ENCODE measurements around the gene CBR3. TPM values are rescaled to one million over a fixed set of nuclear protein-coding genes. Genes with fewer than 3 reads are reported as not detected.

CBR3 gene
- total and polyA plus RNA-seq, 2 donors (not counting 3 experiments of a cell fraction or from before 2014, with no cell fraction given): 9.7 to 13.3 TPM

GRCh38 chr21:36122977-36123376, 11.9 kb upstream of the CBR3 start:
- Histone ChIP-seq H3K36me3 (ENCODE audit: control insufficient read depth in 2 of 2, extremely low read depth in 1 of 2, insufficient read depth in 2 of 2, low read length in 2 of 2) (no peaks in the 10 kb centered on the region), H3K27ac (ENCODE audit: insufficient read depth, low read depth, low read length) (no peak overlapping the region), H3K9me3 (replicated peaks; ENCODE audit: control insufficient read depth, insufficient read depth, low read length) (no peaks in the 10 kb centered on the region), H3K9me1 (replicated peaks; ENCODE audit: control insufficient read depth, extremely low read depth, insufficient read depth, low read length) (no peaks in the 10 kb centered on the region), H3K4me2 (ENCODE audit: insufficient read depth, low read length) (no peak overlapping the region), H3K27me3 (ENCODE audit: control insufficient read depth in 2 of 2, insufficient read depth in 2 of 2, low read length in 2 of 2) (peaks cover 3% of the 10 kb centered on the region in 2 experiments), H3K4me1 (ENCODE audit: control insufficient read depth, extremely low read depth, insufficient read depth, low read length) (no peaks in the 10 kb centered on the region), H4K20me1 (replicated peaks; ENCODE audit: control insufficient read depth, extremely low read depth, insufficient read depth, low read length) (no peaks in the 10 kb centered on the region), H3K9ac (replicated peaks; ENCODE audit: extremely low read depth, insufficient read depth, low read length) (no peak overlapping the region), H3K79me2 (ENCODE audit: control insufficient read depth, insufficient read depth, low read length) (no peaks in the 10 kb centered on the region), H2AFZ (ENCODE audit: low read depth, low read length) (no peak overlapping the region), H3K4me3 (replicated peaks in 1 of 3; ENCODE audit: insufficient read depth in 1 of 3, low read depth in 1 of 3, low read length in 3 of 3) (no peak overlapping the region)
- DNase-seq (ENCODE audit: low read depth, low spot score): peak; percentile 11
- ChIA-PET CTCF (interaction anchor here (0.6 to 2.5 kb wide), 12 partner anchors 9 to 275 kb away, joined by 3 to 13 read pairs (median 3); no protein-coding TSS in a partner anchor), POLR2A (no interaction called here)
- intact Hi-C loops (cut with micrococcal nuclease): no loop called here
- peak; percentile 75 for FAIRE-seq
- dilution Hi-C loops (cut with MboI; ENCODE audit: extremely low pct_ligation_motif_present, low sequenced_read_pairs): no loop called here
- no peak for TF ChIP-seq POLR2AphosphoS5 (IDR thresholded peaks at IDR 0.05; ENCODE audit: insufficient read depth, low read depth, low read length)
- no peak for TF ChIP-seq EZH2 (IDR thresholded peaks at IDR 0.05; ENCODE audit: borderline replicate concordance, low read depth, low read length, severe bottlenecking)
- peak; percentile 8 to 41 for TF ChIP-seq CTCF (IDR thresholded peaks at IDR 0.05; ENCODE audit: extremely low read depth in 1 of 2, insufficient read depth in 1 of 2, low read depth in 1 of 2, low read length in 2 of 2)
- no TSS peak for BruUV-seq (replicated peaks)

DNA sequence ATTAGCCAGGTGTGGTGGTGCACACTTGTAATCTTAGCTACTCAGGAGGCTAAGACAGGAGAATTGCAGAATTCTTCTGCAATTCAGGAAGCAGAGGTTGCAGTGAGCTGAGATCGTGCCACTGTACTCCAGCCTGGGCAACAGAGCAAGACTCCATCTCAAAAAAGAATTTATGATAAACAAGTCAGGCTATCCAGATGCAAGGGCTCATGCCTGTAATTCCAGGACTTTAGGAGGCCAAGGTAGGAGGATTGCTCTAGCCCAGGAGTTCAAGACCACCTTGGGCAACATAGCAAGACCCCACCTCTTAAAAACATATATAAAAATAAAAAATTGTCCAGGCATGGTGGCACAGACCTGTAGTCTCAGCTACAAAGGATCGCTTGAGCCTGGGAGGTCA, 10.5 kb upstream of the CBR3 start:
- no peak overlapping the region for H2AFZ ChIP-seq (ENCODE audit: low read depth, low read length)
- H3K4me1 ChIP-seq (ENCODE audit: control insufficient read depth, extremely low read depth, insufficient read depth, low read length): no peaks in the 10 kb centered on the region
- no peak overlapping the region for H3K9ac ChIP-seq (replicated peaks; ENCODE audit: extremely low read depth, insufficient read depth, low read length)
- H4K20me1 ChIP-seq (replicated peaks; ENCODE audit: control insufficient read depth, extremely low read depth, insufficient read depth, low read length): no peaks in the 10 kb centered on the region
- intact Hi-C loops (cut with micrococcal nuclease): no loop called here
- BruUV-seq (replicated peaks): no TSS peak
- FAIRE-seq: no peak
- no peak overlapping the region for H3K4me3 ChIP-seq (replicated peaks in 1 of 3; ENCODE audit: insufficient read depth in 1 of 3, low read depth in 1 of 3, low read length in 3 of 3)
- DNase-seq (ENCODE audit: low read depth, low spot score): no peak
- ChIA-PET POLR2A (no interaction called here), CTCF (interaction anchor here (1.4 to 2.5 kb wide), 4 partner anchors 9 to 85 kb away, joined by 3 to 13 read pairs (median 4); no protein-coding TSS in a partner anchor)
- H3K9me3 ChIP-seq (replicated peaks; ENCODE audit: control insufficient read depth, insufficient read depth, low read length): no peaks in the 10 kb centered on the region
- H3K27ac ChIP-seq (ENCODE audit: insufficient read depth, low read depth, low read length): no peak overlapping the region
- no peak overlapping the region for H3K4me2 ChIP-seq (ENCODE audit: insufficient read depth, low read length)
- dilution Hi-C loops (cut with MboI; ENCODE audit: extremely low pct_ligation_motif_present, low sequenced_read_pairs): no loop called here
- no peaks in the 10 kb centered on the region for H3K79me2 ChIP-seq (ENCODE audit: control insufficient read depth, insufficient read depth, low read length)
- peaks cover 3% of the 10 kb centered on the region in 2 experiments for H3K27me3 ChIP-seq (ENCODE audit: control insufficient read depth in 2 of 2, insufficient read depth in 2 of 2, low read length in 2 of 2)
- TF ChIP-seq EZH2 (IDR thresholded peaks at IDR 0.05; ENCODE audit: borderline replicate concordance, low read depth, low read length, severe bottlenecking) (no peak), CTCF (IDR thresholded peaks at IDR 0.05; ENCODE audit: extremely low read depth in 1 of 2, insufficient read depth in 1 of 2, low read depth in 1 of 2, low read length in 2 of 2) (no peak), FOS (IDR thresholded peaks at IDR 0.05; ENCODE audit: borderline replicate concordance, insufficient read depth, low read length) (no peak), POLR2A (IDR thresholded peaks at IDR 0.05; ENCODE audit: low read depth, low read length) (no peak), MYC (IDR thresholded peaks at IDR 0.05; ENCODE audit: low read depth, low read length) (no peak), GATA2 (IDR thresholded peaks at IDR 0.05; ENCODE audit: insufficient read depth, insufficient read length, low read depth, low read length) (no peak), POLR2AphosphoS5 (IDR thresholded peaks at IDR 0.05; ENCODE audit: insufficient read depth, low read depth, low read length) (no peak), JUN (IDR thresholded peaks at IDR 0.05; ENCODE audit: borderline replicate concordance, insufficient read depth, insufficient read length, low read depth) (no peak), MAX (IDR thresholded peaks at IDR 0.05; ENCODE audit: insufficient read depth, insufficient read length) (no peak)
- no peaks in the 10 kb centered on the region for H3K36me3 ChIP-seq (ENCODE audit: control insufficient read depth in 2 of 2, extremely low read depth in 1 of 2, insufficient read depth in 2 of 2, low read length in 2 of 2)
- no peaks in the 10 kb centered on the region for H3K9me1 ChIP-seq (replicated peaks; ENCODE audit: control insufficient read depth, extremely low read depth, insufficient read depth, low read length)

Data from endothelial cell of umbilical vein (primary cell).